ENCODE data around the gene TEX13D. TPM values are rescaled to one million over a fixed set of nuclear protein-coding genes. Genes with fewer than 3 reads are reported as not detected.

Gene TEX13D
- total RNA-seq, 1 donor from 2014 or later, result not detected

- no peak for DNase-seq (ENCODE audit: low spot score)
Observed at GRCh38 chrX:124348182-124348581, 15.7 kb downstream of the TEX13D start.

GRCh38 chrX:124348885-124349453, 16.5 kb downstream of the TEX13D start:
- no peak for DNase-seq (ENCODE audit: low spot score)

DNA sequence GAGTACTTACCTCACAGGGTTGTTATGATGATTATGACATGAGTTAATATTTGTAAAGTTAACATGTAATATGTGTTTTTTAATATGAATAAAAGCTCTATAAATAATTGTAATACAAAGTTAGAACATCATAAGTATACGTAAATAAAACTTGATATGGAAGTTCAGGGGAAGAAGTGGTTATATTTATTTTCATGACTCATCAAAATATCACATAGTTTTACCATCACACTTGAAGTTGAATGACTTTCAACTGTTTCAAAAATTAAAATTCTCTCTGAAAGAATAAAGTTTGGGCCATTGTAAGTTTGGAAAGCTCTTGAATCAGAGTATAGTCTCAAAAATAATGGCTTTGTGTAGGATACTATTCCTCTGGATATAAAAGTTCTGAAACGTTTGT, 22.2 kb downstream of the TEX13D start:
- DNase-seq (ENCODE audit: low spot score), result no peak

GRCh38 chrX:124358800-124359383, 26.4 kb downstream of the TEX13D start:
- no peak for DNase-seq (ENCODE audit: low spot score)

DNA sequence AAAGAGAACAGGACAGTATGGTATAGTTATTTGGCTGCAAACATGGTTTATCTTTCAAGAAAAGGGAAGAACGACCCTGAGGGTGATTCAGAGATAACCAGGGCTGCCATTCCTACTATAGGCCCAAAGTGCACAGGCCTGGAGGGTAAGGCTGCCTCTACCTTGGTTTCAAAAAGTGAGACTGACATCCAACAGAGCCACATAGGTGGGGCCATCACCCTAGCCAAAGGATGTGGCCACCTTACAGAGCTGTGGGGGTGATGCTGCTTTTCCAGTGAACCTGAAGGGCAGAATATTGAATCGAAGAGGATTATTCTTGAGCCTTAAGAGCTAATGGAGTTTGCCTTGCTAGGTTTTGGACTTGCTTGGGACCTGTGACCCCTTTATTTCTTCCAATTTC, 29.6 kb downstream of the TEX13D start:
- no peak for DNase-seq (ENCODE audit: low spot score)

GRCh38 chrX:124362761-124363160, 30.3 kb downstream of the TEX13D start:
- DNase-seq (ENCODE audit: low spot score), result no peak

- DNase-seq (ENCODE audit: low spot score), result no peak
Observed at GRCh38 chrX:124369722-124370121, 37.3 kb downstream of the TEX13D start.

DNA sequence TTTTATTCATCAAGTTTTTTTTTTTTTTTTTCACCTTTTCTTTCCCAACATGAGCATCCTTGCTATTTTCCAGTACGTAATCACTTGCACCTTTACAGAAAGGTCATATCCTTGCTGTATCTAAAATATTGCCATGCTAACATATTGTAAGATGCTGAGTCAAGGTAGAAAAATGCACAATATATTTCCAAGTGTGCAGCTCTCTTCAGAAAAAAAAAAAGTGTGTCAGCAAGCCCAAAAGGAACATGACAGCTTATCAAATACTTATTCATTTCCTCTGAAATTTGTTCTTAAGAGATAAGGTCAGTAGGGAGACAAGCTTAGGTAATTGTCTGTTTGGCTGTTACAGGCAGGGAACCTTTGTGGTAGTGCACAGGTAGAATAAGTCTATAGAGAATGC, 40.9 kb downstream of the TEX13D start:
- DNase-seq (ENCODE audit: low spot score), result no peak

GRCh38 chrX:124378643-124379042, 46.2 kb downstream of the TEX13D start:
- DNase-seq (ENCODE audit: low spot score), result no peak

DNA sequence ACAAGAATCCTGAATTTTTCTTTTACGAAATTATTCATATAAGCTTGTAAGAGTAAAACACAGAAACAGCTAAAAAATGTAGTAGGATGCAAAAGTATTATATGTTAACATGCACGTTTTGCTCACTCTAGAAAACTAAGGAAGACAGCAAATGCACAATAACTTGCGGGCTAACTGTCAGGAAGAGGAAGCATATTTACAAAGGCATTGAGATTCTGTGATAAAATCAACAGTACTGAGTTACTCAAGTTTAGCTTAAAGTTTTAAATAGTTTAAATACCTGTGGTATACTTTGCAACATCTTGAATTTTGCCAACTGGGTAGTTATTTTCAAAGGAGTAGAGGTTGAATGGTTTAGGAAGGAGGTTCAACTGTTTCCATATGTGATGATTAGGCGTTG, 50.9 kb downstream of the TEX13D start:
- no peak for DNase-seq (ENCODE audit: low spot score)

- no peak for DNase-seq (ENCODE audit: low spot score)
Observed at GRCh38 chrX:124386401-124386800, 53.9 kb downstream of the TEX13D start.

Other genes with a start within 250 kb of the TEX13D start
- 1.0 TPM for gene SH2D1A, start 13.9 kb downstream of the TEX13D start, total RNA-seq

Measured in mucosa of gallbladder (tissue), 1 donor.